MM.1S (cell line): ENCODE measurements around the gene SUPT3H.

Source experiments
- CTCF ChIP-seq: fragments of 300-600 bp; sonication (generic); IDR thresholded peaks from 2 replicates; pipeline ENCODE4 v1.5.1; 2016; ENCODE audit warnings: antibody characterized with exemption, low read length, mixed read lengths
- EZH2 ChIP-seq: fragments of 300-600 bp; sonication (generic); optimal IDR thresholded peaks from 2 replicates; pipeline ENCODE3; 2017; ENCODE audit warnings: low read depth, mild to moderate bottlenecking, antibody characterized with exemption, low read length, mixed read lengths
- EZH2phosphoT487 ChIP-seq: fragments of 300-600 bp; sonication (generic); IDR thresholded peaks from 2 replicates; pipeline ENCODE4 v1.6.1; 2018; ENCODE audit warnings: antibody characterized with exemption, low read length

- TF ChIP-seq CTCF (no peak), EZH2 (no peak), EZH2phosphoT487 (no peak)
These were observed 181.6 kb downstream of the SUPT3H start for GRCh38 chr6:45196121-45196520.
